Measurements from ENCODE around the gene ACKR2.

GRCh38 chr3:42914771-42915515 lies 105.7 kb downstream of the ACKR2 start:
- TF ChIP-seq, protein P1, sequence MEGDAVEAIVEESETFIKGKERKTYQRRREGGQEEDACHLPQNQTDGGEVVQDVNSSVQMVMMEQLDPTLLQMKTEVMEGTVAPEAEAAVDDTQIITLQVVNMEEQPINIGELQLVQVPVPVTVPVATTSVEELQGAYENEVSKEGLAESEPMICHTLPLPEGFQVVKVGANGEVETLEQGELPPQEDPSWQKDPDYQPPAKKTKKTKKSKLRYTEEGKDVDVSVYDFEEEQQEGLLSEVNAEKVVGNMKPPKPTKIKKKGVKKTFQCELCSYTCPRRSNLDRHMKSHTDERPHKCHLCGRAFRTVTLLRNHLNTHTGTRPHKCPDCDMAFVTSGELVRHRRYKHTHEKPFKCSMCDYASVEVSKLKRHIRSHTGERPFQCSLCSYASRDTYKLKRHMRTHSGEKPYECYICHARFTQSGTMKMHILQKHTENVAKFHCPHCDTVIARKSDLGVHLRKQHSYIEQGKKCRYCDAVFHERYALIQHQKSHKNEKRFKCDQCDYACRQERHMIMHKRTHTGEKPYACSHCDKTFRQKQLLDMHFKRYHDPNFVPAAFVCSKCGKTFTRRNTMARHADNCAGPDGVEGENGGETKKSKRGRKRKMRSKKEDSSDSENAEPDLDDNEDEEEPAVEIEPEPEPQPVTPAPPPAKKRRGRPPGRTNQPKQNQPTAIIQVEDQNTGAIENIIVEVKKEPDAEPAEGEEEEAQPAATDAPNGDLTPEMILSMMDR (optimal IDR thresholded peaks at IDR 0.05 in 1 of 3, IDR thresholded peaks at IDR 0.05 in 1 of 3, conservative IDR thresholded peaks at IDR 0.05 in 1 of 3; ENCODE audit: extremely low read depth in 1 of 3, insufficient read depth in 2 of 3, low read length in 3 of 3): no peak
- no peak for TF ChIP-seq EZH2 (IDR thresholded peaks at IDR 0.05; ENCODE audit: low read length)

Data from keratinocyte (primary cell).